Measurements from ENCODE around the gene GUCY2D. TPM values are rescaled to one million over a fixed set of nuclear protein-coding genes. Genes with fewer than 3 reads are reported as not detected.
"Not testable (repeated sequence)": the region's sequence is repeated elsewhere in the genome, so short reads cannot be mapped to it uniquely, and the experiment has no call there.

GUCY2D gene
- total RNA-seq, 1 donor, result not detected

- TF ChIP-seq, protein P1, sequence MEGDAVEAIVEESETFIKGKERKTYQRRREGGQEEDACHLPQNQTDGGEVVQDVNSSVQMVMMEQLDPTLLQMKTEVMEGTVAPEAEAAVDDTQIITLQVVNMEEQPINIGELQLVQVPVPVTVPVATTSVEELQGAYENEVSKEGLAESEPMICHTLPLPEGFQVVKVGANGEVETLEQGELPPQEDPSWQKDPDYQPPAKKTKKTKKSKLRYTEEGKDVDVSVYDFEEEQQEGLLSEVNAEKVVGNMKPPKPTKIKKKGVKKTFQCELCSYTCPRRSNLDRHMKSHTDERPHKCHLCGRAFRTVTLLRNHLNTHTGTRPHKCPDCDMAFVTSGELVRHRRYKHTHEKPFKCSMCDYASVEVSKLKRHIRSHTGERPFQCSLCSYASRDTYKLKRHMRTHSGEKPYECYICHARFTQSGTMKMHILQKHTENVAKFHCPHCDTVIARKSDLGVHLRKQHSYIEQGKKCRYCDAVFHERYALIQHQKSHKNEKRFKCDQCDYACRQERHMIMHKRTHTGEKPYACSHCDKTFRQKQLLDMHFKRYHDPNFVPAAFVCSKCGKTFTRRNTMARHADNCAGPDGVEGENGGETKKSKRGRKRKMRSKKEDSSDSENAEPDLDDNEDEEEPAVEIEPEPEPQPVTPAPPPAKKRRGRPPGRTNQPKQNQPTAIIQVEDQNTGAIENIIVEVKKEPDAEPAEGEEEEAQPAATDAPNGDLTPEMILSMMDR (IDR thresholded peaks at IDR 0.05; ENCODE audit: insufficient read depth, low read length), result no peak
- no peak overlapping the region for H3K4me3 ChIP-seq (ENCODE audit: low read depth, low read length)
- no peak for DNase-seq (ENCODE audit: low read depth)
These were observed 56.7 kb downstream of the GUCY2D start for GRCh38 chr17:8059131-8059530.

DNA sequence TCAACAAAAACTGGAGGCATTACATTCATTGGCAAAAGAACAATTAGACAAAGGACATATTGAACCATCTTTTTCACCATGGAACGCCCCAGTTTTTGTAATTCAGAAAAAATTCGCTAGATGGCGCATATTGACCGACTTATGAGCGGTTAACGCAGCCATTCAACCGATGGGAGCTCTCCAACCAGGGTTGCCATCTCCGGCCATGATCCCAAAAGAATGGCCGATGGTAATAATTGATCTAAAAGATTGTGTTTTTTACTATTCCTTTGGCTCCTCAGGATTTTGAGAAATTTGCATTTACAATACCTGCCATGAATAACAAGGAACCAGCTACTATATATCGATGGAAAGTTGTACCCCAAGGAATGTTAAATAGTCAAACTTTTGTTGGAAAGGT lies 57.9 kb downstream of the GUCY2D start:
- peak; percentile 80 for DNase-seq (ENCODE audit: low read depth)
- H3K4me3 ChIP-seq (ENCODE audit: low read depth, low read length), result no peak overlapping the region
- TF ChIP-seq, protein P1 (IDR thresholded peaks at IDR 0.05; ENCODE audit: insufficient read depth, low read length), result peak; percentile 65

GRCh38 chr17:8061851-8062250 lies 59.4 kb downstream of the GUCY2D start:
- not testable (repeated sequence) for DNase-seq (ENCODE audit: low read depth)

GRCh38 chr17:8062435-8062806 lies 60.0 kb downstream of the GUCY2D start:
- H3K4me3 ChIP-seq (ENCODE audit: low read depth, low read length), result no peak overlapping the region
- TF ChIP-seq, protein P1 (IDR thresholded peaks at IDR 0.05; ENCODE audit: insufficient read depth, low read length), result no peak
- DNase-seq (ENCODE audit: low read depth), result peak; percentile 62

More at GRCh38 chr17:8061851-8062250, 59.4 kb downstream of the GUCY2D start:
- not testable (repeated sequence) for H3K4me3 ChIP-seq (ENCODE audit: low read depth, low read length)

GRCh38 chr17:8062807-8063483 lies 60.5 kb downstream of the GUCY2D start:
- peak overlapping the region; percentile 38 for H3K4me3 ChIP-seq (ENCODE audit: low read depth, low read length)
- TF ChIP-seq, protein P1 (IDR thresholded peaks at IDR 0.05; ENCODE audit: insufficient read depth, low read length), result no peak
- peak; percentile 20 for DNase-seq (ENCODE audit: low read depth)

GRCh38 chr17:8063761-8064534 lies 61.5 kb downstream of the GUCY2D start:
- TF ChIP-seq, protein P1 (IDR thresholded peaks at IDR 0.05; ENCODE audit: insufficient read depth, low read length), result no peak
- DNase-seq (ENCODE audit: low read depth), result no peak
- H3K4me3 ChIP-seq (ENCODE audit: low read depth, low read length), result no peak overlapping the region

- TF ChIP-seq, protein P1 (IDR thresholded peaks at IDR 0.05; ENCODE audit: insufficient read depth, low read length), result no peak
- H3K4me3 ChIP-seq (ENCODE audit: low read depth, low read length), result no peak overlapping the region
- DNase-seq (ENCODE audit: low read depth), result no peak
These were observed 62.2 kb downstream of the GUCY2D start for GRCh38 chr17:8064561-8065019.
